GM13976 (cell line): Measurements from ENCODE around the gene FBH1.

Source experiments
- DNase-seq: peaks from one replicate; pipeline ENCODE4 v3.0.0; 2012; ENCODE audit warnings: low spot score
- in situ Hi-C: fragments of 300-500 bp; cut with MboI; formaldehyde crosslinking; loops from one replicate; pipeline ENCODE4 v1.12.0; 2022; ENCODE audit warnings: low sequenced_read_pairs, mixed read lengths, inconsistent platforms; ENCODE audit not compliant: unreplicated experiment
- TF ChIP-seq, protein P1 (sequence below): IDR thresholded peaks from 2 replicates; pipeline ENCODE4 v1.5.1; 2012; ENCODE audit warnings: borderline replicate concordance, mild to moderate bottlenecking; ENCODE audit not compliant: insufficient read depth; ENCODE audit errors: extremely low read depth, missing control alignments, control extremely low read depth

FBH1 gene

DNA sequence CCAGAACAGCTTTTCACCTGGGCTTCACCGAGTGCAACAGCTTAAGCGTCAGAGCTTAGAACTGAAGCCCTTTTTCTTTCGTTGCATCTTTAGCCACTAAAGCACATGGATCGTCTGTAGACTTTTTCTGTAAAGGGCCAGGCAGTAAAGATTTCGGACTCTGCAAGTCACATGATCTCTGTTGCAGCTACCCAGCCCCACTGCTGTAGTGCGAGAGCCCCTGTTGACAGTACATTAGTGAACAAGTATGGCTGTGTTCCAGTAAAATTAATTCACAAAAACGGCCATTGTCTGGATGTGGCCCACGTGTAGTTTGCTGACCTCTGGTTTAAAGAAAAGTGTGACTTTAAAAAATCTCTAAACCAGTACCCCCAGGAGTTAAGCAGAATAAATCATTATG is 39.4 kb downstream of the FBH1 start:
- TF ChIP-seq, protein P1, sequence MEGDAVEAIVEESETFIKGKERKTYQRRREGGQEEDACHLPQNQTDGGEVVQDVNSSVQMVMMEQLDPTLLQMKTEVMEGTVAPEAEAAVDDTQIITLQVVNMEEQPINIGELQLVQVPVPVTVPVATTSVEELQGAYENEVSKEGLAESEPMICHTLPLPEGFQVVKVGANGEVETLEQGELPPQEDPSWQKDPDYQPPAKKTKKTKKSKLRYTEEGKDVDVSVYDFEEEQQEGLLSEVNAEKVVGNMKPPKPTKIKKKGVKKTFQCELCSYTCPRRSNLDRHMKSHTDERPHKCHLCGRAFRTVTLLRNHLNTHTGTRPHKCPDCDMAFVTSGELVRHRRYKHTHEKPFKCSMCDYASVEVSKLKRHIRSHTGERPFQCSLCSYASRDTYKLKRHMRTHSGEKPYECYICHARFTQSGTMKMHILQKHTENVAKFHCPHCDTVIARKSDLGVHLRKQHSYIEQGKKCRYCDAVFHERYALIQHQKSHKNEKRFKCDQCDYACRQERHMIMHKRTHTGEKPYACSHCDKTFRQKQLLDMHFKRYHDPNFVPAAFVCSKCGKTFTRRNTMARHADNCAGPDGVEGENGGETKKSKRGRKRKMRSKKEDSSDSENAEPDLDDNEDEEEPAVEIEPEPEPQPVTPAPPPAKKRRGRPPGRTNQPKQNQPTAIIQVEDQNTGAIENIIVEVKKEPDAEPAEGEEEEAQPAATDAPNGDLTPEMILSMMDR: no peak
- in situ Hi-C loops: no loop called here
- DNase-seq: no peak

- no peak for DNase-seq
- TF ChIP-seq, protein P1: no peak
- in situ Hi-C loops: no loop called here
These were observed 40.2 kb downstream of the FBH1 start for GRCh38 chr10:5930272-5930671.

DNA sequence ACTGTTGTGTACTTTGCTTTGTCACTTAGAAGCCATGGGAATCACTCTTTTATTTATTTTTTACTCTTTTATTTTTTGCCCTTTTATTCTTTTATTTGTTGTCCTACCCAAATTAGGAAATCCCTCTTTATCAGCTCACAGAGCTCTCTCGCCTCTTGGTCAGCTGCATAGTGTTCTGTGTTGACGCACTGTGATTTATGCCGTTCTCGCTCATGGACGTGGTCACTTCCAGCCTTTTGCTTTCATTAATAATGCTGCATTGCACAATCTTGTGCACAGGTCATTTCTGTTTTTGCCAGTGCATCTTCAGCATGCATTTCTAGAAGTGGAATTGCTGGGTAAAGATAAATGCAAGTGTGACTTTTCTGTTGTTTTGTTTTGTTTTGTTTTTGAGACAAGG is 42.3 kb downstream of the FBH1 start:
- TF ChIP-seq, protein P1: no peak
- in situ Hi-C loops: no loop called here
- no peak for DNase-seq

DNA sequence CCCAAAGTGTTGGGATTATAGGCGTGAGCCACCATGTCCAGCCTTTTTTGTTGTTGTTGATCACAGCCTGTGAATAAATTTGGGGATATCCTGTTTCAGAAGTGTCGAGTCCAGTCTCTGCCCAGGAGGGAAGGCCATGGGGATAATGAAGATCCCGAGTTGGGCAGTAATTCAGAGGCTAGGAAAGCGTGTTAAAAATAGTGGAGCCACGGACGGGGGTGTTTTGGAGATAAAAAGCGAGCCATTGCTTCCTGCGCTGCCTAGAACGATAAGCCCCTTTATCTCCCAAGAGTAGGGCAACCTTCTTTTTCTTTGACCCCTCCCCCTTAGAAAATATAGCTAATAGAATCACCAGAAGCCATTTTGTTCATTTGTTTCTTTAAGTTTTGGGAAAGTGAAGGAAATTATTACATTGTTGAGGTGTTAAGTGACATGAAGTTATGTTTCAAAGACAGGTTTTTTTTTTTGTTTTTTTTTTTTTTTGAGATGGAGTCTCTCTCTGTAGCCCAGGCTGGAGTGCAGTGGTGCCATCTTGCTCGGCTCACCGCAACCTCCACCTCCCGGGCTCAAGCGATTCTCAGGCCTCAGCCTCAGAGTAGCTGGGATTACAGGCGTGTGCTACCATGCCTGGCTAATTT is 44.0 kb downstream of the FBH1 start:
- TF ChIP-seq, protein P1: no peak
- in situ Hi-C loops: no loop called here
- DNase-seq: no peak

DNA sequence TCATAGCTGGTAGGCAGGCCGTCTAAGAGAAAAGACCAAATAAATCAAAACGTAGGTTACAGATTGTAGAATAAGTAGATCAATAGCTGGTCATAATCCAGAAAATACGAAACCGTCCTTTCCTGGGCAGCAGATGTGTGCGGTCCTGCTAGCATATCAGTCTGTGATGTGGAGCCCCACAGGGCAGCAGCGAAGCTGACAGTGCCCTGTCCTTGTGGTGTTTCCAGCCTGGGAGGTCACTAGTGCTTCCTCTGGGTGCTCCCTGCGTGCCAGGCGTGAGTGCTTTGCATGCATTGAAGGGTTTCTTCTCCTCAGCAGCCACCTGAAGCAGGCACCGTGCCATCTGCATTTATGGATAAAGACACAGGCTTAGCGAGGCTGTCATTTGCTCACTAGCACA is 45.6 kb downstream of the FBH1 start:
- TF ChIP-seq, protein P1: no peak
- DNase-seq: no peak
- in situ Hi-C loops: no loop called here

DNA sequence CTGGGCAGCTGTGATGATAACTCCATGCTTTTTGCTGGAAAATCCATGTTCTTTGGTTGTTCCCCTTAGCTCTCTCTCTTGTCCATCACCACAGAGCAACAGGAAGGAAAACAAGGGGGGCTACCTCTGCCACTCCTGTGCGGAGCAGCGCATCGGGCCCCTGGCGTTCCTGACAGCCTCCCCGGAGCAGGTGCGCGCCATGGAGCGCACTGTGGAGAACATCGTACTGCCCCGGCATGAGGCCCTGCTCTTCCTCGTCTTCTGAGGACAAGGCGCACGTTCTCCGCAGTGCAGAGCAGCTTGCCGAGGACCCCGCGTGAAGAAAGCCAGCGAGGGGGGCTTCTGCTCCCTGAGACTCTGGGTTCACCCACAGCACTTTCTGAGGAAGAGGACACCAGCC is 47.0 kb downstream of the FBH1 start:
- TF ChIP-seq, protein P1: no peak
- in situ Hi-C loops: no loop called here
- no peak for DNase-seq

DNA sequence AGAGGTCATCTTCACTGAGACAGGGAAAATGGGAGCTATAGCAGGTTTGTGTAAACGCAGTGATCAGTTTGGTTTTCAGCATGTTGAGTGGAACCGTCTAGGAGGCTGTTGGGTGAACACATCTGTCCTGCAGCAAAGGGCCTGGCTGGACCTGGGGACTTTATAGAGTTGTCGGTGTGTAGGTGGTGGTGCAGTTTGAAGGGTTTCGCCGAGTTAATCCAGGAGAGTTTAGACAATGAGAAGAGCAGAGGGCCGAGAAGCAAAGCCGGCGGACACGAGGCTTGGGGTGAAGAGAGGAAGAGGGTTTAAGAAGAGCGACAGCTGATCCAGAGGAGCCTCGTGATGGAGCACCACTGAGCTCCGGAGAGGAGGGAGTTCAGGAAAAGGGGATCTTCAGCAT is 48.2 kb downstream of the FBH1 start:
- no peak for DNase-seq
- TF ChIP-seq, protein P1: no peak
- in situ Hi-C loops: no loop called here
